Activated CD4-positive, alpha-beta T cell treated with anti-CD3 and anti-CD28 coated beads for 36 hours (primary cell): ENCODE measurements around the gene PARD6A. TPM values are rescaled to one million over a fixed set of nuclear protein-coding genes. Genes with fewer than 3 reads are reported as not detected.

ENCODE experiments used
- ATAC-seq: fragments of 200-7000 bp; cut with Tn5 transposase; one replicate; pipeline ENCODE4 v1.10.0; 2021; ENCODE audit warnings: mild to moderate bottlenecking, moderate library complexity
- CTCF ChIA-PET: fragments of 350-600 bp; sonication (Branson Sonifier 250); formaldehyde crosslinking; loops from one replicate; lab custom pipeline; 2021; ENCODE audit warnings: antibody characterized with exemption; lab: Charles Lee
- POLR2A ChIA-PET: fragments of 350-600 bp; sonication (Branson Sonifier 250); formaldehyde crosslinking; loops from one replicate; lab custom pipeline; 2021; ENCODE audit warnings: antibody characterized with exemption, inconsistent platforms; lab: Charles Lee
- DNase-seq: peaks from one replicate; pipeline ENCODE4 v3.0.0-alpha.2; 2020
- H3K27ac Mint-ChIP-seq: one replicate; pipeline ENCODE4 v1.8.0; 2021; ENCODE audit warnings: mixed read lengths
- H3K27me3 Mint-ChIP-seq: one replicate; pipeline ENCODE4 v1.8.0; 2021; ENCODE audit warnings: mixed read lengths
- H3K36me3 Mint-ChIP-seq: one replicate; pipeline ENCODE4 v1.8.0; 2021; ENCODE audit warnings: low read depth, mixed read lengths
- H3K4me1 Mint-ChIP-seq: one replicate; pipeline ENCODE4 v1.8.0; 2021; ENCODE audit warnings: mixed read lengths
- H3K4me3 Mint-ChIP-seq: one replicate; pipeline ENCODE4 v1.8.0; 2021; ENCODE audit warnings: mild to moderate bottlenecking, moderate library complexity, mixed read lengths
- H3K9me3 Mint-ChIP-seq: one replicate; pipeline ENCODE4 v1.8.0; 2021; ENCODE audit warnings: low read depth, mixed read lengths
- intact Hi-C, 2 experiments: fragments of 100-400 bp; cut with DNase I in 1 of 2; cut with micrococcal nuclease in 1 of 2; formaldehyde crosslinking; loops; one replicate each; pipeline versions ENCODE4 v1.14.2 to v1.15.1; 2022 to 2024; cut with DNase I, micrococcal nuclease
- total RNA-seq, 2 experiments: library from RNA; stranded (reverse); gene quantifications; one replicate each; pipeline ENCODE4 v1.2.3, GENCODE V29; 2021

Gene PARD6A
- total RNA-seq, 2 experiments from 2014 or later: 7.8 to 8.7 TPM

DNA sequence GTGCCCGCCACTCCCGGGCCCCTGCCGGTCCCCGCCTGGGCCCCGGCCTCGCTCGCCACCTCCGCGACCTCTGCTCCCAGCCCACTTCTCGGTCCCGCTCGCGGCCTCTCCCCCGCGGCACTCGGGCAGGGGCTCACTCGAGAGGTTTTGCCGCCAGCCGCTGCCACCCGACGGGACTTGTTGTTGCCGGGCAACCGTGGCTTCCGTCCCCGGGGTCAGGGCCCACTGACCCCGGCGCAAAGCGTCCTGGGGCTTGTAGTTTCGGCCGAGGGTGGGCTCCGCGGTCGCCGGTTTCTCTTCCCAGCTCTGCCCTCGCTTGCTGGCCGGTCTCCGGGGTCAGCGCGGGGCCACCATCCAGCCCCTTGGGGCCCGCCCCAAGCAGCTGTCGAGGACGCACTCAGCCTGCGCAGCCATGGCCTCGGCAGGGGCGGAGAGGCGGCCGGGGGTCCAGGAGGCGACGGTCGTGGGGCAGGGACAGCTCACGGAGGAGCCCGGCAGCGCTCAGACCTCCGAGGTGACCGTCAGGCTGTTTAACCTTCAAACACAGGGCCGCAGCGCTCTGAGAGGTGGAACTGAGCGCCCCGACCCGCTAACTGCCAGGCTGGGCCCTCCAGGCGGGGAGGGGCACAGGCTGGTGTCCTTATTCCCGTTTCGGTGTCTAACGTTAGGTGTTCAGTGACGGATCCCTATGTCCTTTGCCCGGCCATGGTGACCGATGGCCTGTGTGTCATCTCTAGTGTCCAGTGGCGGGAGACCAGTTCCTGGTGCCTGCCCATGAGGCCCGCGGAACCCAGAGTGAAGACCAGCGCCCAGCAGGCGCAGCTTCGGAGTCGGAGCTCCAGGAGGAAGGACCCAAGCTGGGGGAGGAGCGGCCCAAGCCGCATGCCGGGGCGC is 6.0 kb downstream of the PARD6A start, which contains the start of the genes C16orf86 and ENKD1:
Gene C16orf86, plus strand, starts transcription at position 256 of the 894 bp plus-strand sequence. Its CDS starts 157 bp downstream, at position 413.
Gene ENKD1, minus strand, starts transcription at position 192 of the 894 bp plus-strand sequence. CDS start 308 bp downstream, outside the sequence.
- Mint-ChIP-seq H3K9me3 (no peaks in the 10 kb centered on the region), H3K4me3 (peak within 1 kb of the TSS; percentile 78), H3K36me3 (peaks cover 8% of the 10 kb centered on the region), H3K27ac (peak within 1 kb of the TSS; percentile 84), H3K27me3 (no peaks in the 10 kb centered on the region), H3K4me1 (peaks cover 19% of the 10 kb centered on the region)
- DNase-seq (peak; percentile 91), ATAC-seq (peak; percentile 68)
- intact Hi-C loops: loop anchor here in 1 of 2 experiments (1.0 to 2.0 kb wide), 4 partner anchors 52 to 186 kb away; partner anchors contain the start of genes ATP6V0D1, CTCF and GFOD2
- ChIA-PET POLR2A (interaction anchor here (0.5 to 0.7 kb wide), 4 partner anchors 76 to 233 kb away, joined by 3 to 4 read pairs (median 4); partner anchors contain the start of gene NUTF2), CTCF (interaction anchor here (0.5 to 10.5 kb wide), 24 partner anchors 9 to 427 kb away, joined by 3 to 99 read pairs (median 4); partner anchors contain the start of genes ATP6V0D1, CARMIL2, RANBP10 and TSNAXIP1)

DNA sequence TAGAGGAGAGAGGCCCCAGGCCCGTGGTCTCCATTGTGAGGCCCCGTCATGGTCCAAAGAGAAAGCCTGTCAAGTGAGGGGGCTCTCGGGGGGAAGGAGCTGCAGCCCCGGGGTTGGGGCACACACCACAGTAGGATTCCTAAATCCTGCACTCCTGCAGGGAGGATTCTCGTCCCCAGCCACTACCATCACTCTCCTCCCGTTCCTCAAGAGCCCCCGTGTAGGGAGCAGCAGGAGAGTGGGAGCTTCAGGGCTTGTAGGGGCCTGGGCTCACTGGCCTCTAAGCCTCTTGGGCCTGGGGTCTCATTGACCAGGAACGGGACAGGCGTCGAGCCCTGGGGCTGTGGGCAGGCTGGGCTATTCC is 6.7 kb downstream of the PARD6A start:
- ChIA-PET POLR2A (interaction anchor here (0.5 to 0.7 kb wide), 2 partner anchors 216 to 233 kb away, joined by 3 read pairs; no protein-coding TSS in a partner anchor), CTCF (interaction anchor here (0.5 to 10.5 kb wide), 25 partner anchors 9 to 427 kb away, joined by 3 to 99 read pairs (median 4); partner anchors contain the start of genes ATP6V0D1, CARMIL2, RANBP10 and TSNAXIP1)
- Mint-ChIP-seq H3K27ac (peak overlapping the region; percentile 84), H3K36me3 (peaks cover 4% of the 10 kb centered on the region), H3K9me3 (no peaks in the 10 kb centered on the region), H3K4me1 (peaks cover 19% of the 10 kb centered on the region), H3K27me3 (no peaks in the 10 kb centered on the region), H3K4me3 (peak overlapping the region; percentile 78)
- intact Hi-C loops: loop anchor here in 1 of 2 experiments (2.0 kb wide), 1 partner anchor 121 kb away; no protein-coding TSS in a partner anchor
- ATAC-seq: no peak
- no peak for DNase-seq

DNA sequence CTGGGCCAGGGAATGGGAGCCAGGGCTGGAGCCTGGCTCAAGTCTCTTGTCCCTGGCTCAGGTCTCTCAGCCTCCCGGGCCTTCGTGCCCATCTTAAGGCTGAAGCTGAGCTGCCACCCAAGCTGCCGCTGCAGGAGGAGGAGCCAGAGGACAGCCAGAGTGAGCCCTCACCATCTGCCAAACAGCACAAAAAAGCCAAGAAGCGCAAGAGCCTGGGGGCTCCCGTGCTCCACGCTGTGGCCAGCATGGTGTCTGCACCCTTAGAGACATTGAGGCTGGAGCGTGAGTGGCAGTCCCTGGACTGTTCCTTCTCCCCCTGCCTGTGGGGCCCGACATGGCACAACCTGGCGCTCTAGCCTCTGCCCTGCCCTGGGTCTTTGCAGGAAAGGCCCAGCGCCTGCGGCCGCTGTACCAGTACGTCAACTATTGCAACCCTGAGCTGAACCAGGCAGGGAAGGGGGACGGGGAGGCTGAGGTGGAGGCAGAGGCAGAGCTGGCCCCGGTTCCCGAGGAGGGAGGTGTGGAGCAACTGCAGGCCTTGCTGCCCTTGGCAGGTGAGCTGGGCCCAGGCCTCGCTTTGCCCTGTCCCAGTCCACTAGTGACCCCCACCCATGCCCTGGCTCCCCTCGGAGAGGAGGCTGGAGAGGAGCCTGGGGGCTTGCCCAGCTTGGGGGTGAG is 7.2 kb downstream of the PARD6A start:
- no peak overlapping the region for H3K27ac Mint-ChIP-seq
- peaks cover 2% of the 10 kb centered on the region for H3K36me3 Mint-ChIP-seq
- POLR2A ChIA-PET: interaction anchor here (0.5 to 0.7 kb wide), 3 partner anchors 11 to 232 kb away, joined by 3 read pairs; no protein-coding TSS in a partner anchor
- intact Hi-C loops: loop anchor here (1.0 to 2.0 kb wide), 3 partner anchors 121 to 178 kb away; partner anchors contain the start of gene NUTF2 (in 1 of the 2)
- H3K9me3 Mint-ChIP-seq: no peaks in the 10 kb centered on the region
- peak; percentile 92 for DNase-seq
- no peaks in the 10 kb centered on the region for H3K27me3 Mint-ChIP-seq
- peak; percentile 91 for ATAC-seq
- no peak overlapping the region for H3K4me3 Mint-ChIP-seq
- CTCF ChIA-PET: interaction anchor here (0.6 to 10.5 kb wide), 30 partner anchors 9 to 426 kb away, joined by 3 to 99 read pairs (median 4); partner anchors contain the start of genes ATP6V0D1, CARMIL2, GFOD2 and RANBP10
- H3K4me1 Mint-ChIP-seq: peaks cover 19% of the 10 kb centered on the region

DNA sequence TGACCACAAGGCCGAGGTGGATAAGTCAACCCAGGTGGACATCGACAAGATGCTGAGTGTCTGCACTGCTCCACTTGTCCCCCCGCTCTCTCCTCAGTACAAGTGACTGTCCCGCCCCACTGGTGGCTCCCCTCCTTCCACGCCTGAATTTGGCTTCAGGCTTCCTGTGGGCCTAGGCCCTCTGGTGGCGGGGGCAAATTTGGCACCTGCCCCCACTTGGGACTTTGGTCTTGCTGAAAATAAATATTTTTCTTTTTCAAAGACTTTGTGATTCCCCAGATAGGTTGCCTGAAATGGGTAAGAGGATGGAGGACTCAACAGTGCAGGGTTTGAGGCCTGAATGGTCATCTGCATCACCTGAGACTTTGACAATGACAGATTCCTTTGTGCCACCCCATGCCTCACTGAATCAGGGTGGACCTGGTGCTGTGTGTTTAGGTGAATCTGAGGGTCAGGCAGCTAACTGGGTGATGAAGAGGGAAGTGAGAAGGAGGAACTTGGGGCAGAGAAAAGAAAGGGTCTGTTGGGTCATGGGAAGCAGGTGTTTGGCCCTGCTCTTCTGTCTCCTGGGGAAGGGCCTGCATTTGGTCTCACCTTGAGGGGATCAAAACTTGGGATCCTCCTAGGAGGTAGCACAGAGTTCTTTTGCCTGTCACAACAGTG is 7.9 kb downstream of the PARD6A start:
- Mint-ChIP-seq H3K27me3 (no peaks in the 10 kb centered on the region), H3K4me3 (no peak overlapping the region), H3K9me3 (no peaks in the 10 kb centered on the region), H3K27ac (no peak overlapping the region), H3K4me1 (peaks cover 19% of the 10 kb centered on the region), H3K36me3 (no peaks in the 10 kb centered on the region)
- peak; percentile 57 for DNase-seq
- ATAC-seq: no peak
- intact Hi-C loops: loop anchor here (1.0 kb wide), 2 partner anchors 147 to 178 kb away; partner anchors contain the start of gene NUTF2 (in 1 of the 2)
- CTCF ChIA-PET: interaction anchor here (0.6 to 10.5 kb wide), 16 partner anchors 9 to 180 kb away, joined by 3 to 99 read pairs (median 4); partner anchors contain the start of genes CARMIL2 and GFOD2
- POLR2A ChIA-PET: interaction anchor here (0.6 kb wide), 1 partner anchor 10 kb away, joined by 3 read pairs; no protein-coding TSS in a partner anchor

DNA sequence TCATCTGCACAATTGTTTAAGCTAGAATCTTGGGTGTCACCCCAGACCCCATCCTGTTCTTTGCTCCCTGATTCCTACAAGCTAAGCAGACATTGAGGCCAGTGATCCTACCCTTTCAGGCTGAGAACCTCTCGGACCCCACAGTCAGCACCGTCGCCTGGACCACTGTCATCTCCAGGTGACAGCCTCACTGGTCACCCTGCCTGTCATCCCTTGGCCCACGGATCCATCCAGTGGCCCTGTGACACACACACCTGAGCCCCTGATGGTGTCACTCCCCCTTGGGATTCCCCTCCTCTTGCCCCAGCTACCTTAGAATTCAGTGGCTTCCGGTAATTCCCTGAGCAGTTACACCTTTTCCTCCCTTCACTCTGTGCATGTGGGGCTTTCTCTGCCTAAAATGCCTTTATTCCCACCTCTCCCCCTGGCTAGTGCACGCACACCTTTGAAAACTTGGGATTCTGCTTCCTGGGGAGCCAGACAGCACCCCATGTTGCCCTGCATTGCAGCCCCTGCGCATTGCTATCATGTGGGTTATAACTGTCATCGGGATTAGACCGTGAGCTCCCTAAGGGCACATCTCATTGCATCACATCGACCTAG is 8.8 kb downstream of the PARD6A start:
- ChIA-PET POLR2A (no interaction called here), CTCF (interaction anchor here (0.5 to 10.5 kb wide), 15 partner anchors 9 to 303 kb away, joined by 3 to 99 read pairs (median 3); partner anchors contain the start of gene PARD6A)
- peaks cover 19% of the 10 kb centered on the region for H3K4me1 Mint-ChIP-seq
- no peak overlapping the region for H3K4me3 Mint-ChIP-seq
- H3K9me3 Mint-ChIP-seq: no peaks in the 10 kb centered on the region
- ATAC-seq (no peak), DNase-seq (no peak)
- intact Hi-C loops: loop anchor here (5.0 to 10.0 kb wide), 3 partner anchors 48 to 375 kb away; partner anchors contain the start of genes GFOD2 (in 1 of the 2) and PSMB10 (in 1 of the 2)
- H3K27ac Mint-ChIP-seq: no peak overlapping the region
- H3K36me3 Mint-ChIP-seq: no peaks in the 10 kb centered on the region
- no peaks in the 10 kb centered on the region for H3K27me3 Mint-ChIP-seq

DNA sequence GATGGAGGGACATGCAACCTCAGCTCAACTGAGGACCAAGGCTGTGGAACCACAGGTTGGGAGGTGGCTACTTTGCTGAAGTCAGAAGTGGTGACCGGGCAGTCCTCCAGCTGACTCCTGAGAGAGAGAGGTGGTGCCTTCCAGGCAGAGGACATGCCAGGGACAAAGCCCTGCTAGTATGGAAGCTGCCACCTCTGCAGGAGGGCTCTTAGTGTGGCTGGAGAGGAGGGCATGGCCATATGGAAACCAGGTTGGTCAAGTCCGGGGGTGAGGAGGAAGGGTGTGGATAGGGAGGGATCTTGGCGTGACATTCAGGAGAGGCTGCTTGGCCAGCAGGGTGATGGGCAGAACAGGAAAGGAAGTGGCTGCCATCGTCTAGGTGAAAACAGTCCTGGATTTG is 11.5 kb downstream of the PARD6A start:
- no peaks in the 10 kb centered on the region for H3K36me3 Mint-ChIP-seq
- H3K27ac Mint-ChIP-seq: no peak overlapping the region
- no peaks in the 10 kb centered on the region for H3K27me3 Mint-ChIP-seq
- H3K4me3 Mint-ChIP-seq: no peak overlapping the region
- DNase-seq (no peak), ATAC-seq (no peak)
- H3K4me1 Mint-ChIP-seq: peaks cover 9% of the 10 kb centered on the region
- POLR2A ChIA-PET: interaction anchor here (0.6 kb wide), 1 partner anchor 264 kb away, joined by 3 read pairs; no protein-coding TSS in a partner anchor
- CTCF ChIA-PET: interaction anchor here (0.6 to 10.5 kb wide), 18 partner anchors 8 to 371 kb away, joined by 3 to 99 read pairs (median 3); partner anchors contain the start of genes PARD6A, RANBP10 and TSNAXIP1
- intact Hi-C loops: loop anchor here (1.0 to 10.0 kb wide), 5 partner anchors 45 to 372 kb away; partner anchors contain the start of genes GFOD2 (in 1 of the 2) and PSMB10 (in 1 of the 2)
- H3K9me3 Mint-ChIP-seq: no peaks in the 10 kb centered on the region

DNA sequence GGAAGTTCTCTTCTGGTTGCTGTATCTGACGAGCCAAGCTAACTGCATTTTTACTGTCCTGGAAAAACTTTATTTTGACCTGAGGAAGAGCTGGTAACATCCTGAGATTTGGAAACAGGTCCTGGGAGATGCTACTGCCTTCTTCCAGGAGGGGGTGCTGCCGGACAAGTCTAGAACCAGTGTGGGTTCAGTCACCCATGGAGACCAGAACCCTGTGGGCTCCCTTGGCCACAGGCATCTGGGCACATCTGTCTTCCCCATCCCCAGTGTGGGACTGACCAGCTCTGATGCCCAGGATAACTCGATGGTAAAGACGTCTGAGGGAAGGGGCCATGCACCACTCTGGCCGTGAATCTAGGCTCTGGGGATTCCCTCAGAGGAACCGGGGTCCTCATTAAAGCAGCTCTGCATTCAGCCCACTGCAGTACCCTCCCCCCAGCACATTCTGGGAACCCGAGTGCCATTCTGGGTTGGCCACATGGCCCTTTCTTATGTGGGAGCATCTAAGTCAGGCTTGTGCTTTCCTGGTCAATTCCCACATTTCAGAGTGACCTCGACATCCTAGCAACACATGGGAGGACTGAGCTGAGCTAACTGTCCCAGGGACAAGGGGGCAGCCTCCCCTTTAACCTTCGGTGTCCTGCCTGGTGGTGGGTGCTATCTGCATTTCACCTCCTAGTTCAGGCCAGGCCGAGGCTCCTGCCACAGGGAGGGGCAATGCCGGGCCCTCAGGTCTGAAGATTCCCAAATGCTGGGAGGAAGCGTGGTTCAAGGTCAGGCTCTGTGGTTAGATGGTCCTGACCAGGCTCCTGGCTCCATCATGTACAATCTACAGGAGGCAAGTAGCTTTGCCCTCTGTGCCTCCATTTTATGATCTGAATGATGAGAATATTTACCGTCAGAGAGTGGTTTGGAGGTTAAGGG is 12.2 kb downstream of the PARD6A start:
- intact Hi-C loops: loop anchor here (1.0 to 10.0 kb wide), 5 partner anchors 44 to 372 kb away; partner anchors contain the start of genes GFOD2 (in 1 of the 2) and PSMB10 (in 1 of the 2)
- Mint-ChIP-seq H3K27ac (no peak overlapping the region), H3K4me3 (no peak overlapping the region), H3K27me3 (no peaks in the 10 kb centered on the region), H3K36me3 (no peaks in the 10 kb centered on the region), H3K4me1 (peaks cover 3% of the 10 kb centered on the region), H3K9me3 (no peaks in the 10 kb centered on the region)
- POLR2A ChIA-PET: interaction anchor here (0.6 kb wide), 2 partner anchors 13 to 263 kb away, joined by 3 read pairs; partner anchors contain the start of gene ACD
- CTCF ChIA-PET: interaction anchor here (0.6 to 10.5 kb wide), 19 partner anchors 8 to 370 kb away, joined by 3 to 99 read pairs (median 3); partner anchors contain the start of genes PARD6A, RANBP10 and TSNAXIP1
- ATAC-seq (peak; percentile 25), DNase-seq (peak; percentile 77)

DNA sequence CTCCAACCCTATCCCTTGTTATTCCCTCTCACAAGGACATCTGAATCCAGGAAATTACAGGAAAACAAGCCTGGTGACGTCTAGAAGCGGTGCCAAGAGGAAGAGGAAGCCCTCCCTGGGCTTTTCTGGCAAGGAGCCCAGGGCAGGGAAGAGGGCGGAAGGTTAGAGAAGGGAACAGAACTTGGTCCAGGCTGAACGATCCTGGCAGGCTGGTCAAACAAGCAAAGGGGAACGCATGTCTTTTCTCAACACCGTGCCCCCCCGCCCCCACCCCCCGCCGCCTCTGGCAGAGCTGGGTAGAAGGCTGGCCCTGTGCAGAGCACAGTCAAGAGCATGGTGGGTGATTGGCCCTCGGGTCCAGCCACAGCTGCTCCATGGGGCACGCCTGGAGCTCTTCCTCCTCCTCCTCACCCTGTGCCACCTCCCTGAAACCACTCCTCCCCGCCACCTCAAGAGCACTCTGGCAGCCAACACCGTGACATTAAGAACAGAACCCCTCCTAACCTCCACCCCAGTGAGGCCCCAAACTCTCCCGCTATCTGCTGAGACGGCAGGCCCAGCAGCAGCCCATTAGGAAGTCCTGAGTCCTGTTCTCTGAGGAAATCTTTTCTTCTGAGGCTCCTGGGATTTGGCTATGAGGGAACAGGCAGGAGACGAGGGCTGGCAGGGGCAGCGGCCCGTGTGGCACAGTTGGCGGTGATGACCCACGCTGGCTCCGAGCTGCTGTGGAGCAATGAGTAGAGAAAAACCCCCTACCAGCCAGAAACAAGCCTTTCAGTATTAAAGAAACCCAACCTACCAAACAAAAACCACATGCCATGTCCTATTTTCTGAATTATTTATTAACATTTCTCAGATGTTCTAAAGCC is 13.2 kb downstream of the PARD6A start:
- DNase-seq (no peak), ATAC-seq (no peak)
- Mint-ChIP-seq H3K27ac (no peak overlapping the region), H3K4me3 (no peak overlapping the region), H3K36me3 (no peaks in the 10 kb centered on the region), H3K9me3 (no peaks in the 10 kb centered on the region), H3K4me1 (peaks cover 2% of the 10 kb centered on the region), H3K27me3 (no peaks in the 10 kb centered on the region)
- intact Hi-C loops: loop anchor here (5.0 to 10.0 kb wide), 3 partner anchors 43 to 371 kb away; partner anchors contain the start of genes GFOD2 (in 1 of the 2) and PSMB10 (in 1 of the 2)
- POLR2A ChIA-PET: interaction anchor here (0.6 kb wide), 1 partner anchor 14 kb away, joined by 3 read pairs; the partner anchor contains the start of gene ACD
- CTCF ChIA-PET: interaction anchor here (0.6 to 10.5 kb wide), 4 partner anchors 9 to 246 kb away, joined by 3 to 99 read pairs (median 4); no protein-coding TSS in a partner anchor
